GM23248 (cell line): ENCODE data around the gene LRP1-AS. TPM values are rescaled to one million over a fixed set of nuclear protein-coding genes. Genes with fewer than 3 reads are reported as not detected.

Experiments
- DNase-seq: peaks from one replicate; pipeline ENCODE4 v3.0.0-alpha.2; 2015
- H2AFZ ChIP-seq: fragments of 200-600 bp; sonication (generic); 2 replicates; pipeline ENCODE4 v1.6.1; 2016; ENCODE audit warnings: antibody characterized with exemption
- H3F3A ChIP-seq: fragments of 200-600 bp; sonication (generic); 2 replicates; pipeline ENCODE4 v1.6.1; 2016; ENCODE audit warnings: mild to moderate bottlenecking, antibody characterized with exemption, mixed run types; ENCODE audit not compliant: insufficient read depth
- H3K27ac ChIP-seq: fragments of 200-600 bp; sonication (generic); 2 replicates; pipeline ENCODE4 v1.5.1; 2016; ENCODE audit warnings: mild to moderate bottlenecking
- H3K27me3 ChIP-seq: fragments of 200-600 bp; sonication (generic); replicated peaks from 2 replicates; pipeline ENCODE4 v1.6.1; 2016; ENCODE audit warnings: mild to moderate bottlenecking; ENCODE audit not compliant: insufficient read depth
- H3K36me3 ChIP-seq: fragments of 200-600 bp; sonication (generic); 2 replicates; pipeline ENCODE4 v1.6.1; 2016; ENCODE audit warnings: low read depth, mild to moderate bottlenecking
- H3K4me1 ChIP-seq: fragments of 200-600 bp; sonication (generic); 2 replicates; pipeline ENCODE4 v1.6.1; 2016; ENCODE audit warnings: mild to moderate bottlenecking; ENCODE audit not compliant: insufficient read depth
- H3K4me2 ChIP-seq: fragments of 200-600 bp; sonication (generic); one replicate; pipeline ENCODE4 v1.6.1; 2016; ENCODE audit warnings: mild to moderate bottlenecking; ENCODE audit not compliant: unreplicated experiment
- H3K4me3 ChIP-seq: fragments of 200-600 bp; sonication (generic); 2 replicates; pipeline ENCODE4 v1.5.1; 2016; ENCODE audit warnings: mild to moderate bottlenecking
- H3K79me2 ChIP-seq: fragments of 200-600 bp; sonication (generic); 2 replicates; pipeline ENCODE4 v1.6.1; 2016; ENCODE audit warnings: mild to moderate bottlenecking; ENCODE audit not compliant: insufficient read depth
- H3K9ac ChIP-seq: fragments of 200-600 bp; sonication (generic); 2 replicates; pipeline ENCODE4 v1.6.1; 2016; ENCODE audit warnings: mild to moderate bottlenecking
- H3K9me2 ChIP-seq: fragments of 200-600 bp; sonication (generic); 2 replicates; pipeline ENCODE4 v1.6.1; 2016; ENCODE audit warnings: mixed run types, mild to moderate bottlenecking, moderate library complexity; ENCODE audit not compliant: insufficient read depth
- H3K9me3 ChIP-seq: fragments of 200-600 bp; sonication (generic); one replicate; pipeline ENCODE4 v1.6.1; 2017; ENCODE audit warnings: low read depth
- H4K20me1 ChIP-seq: fragments of 200-600 bp; sonication (generic); 2 replicates; pipeline ENCODE4 v1.6.0; 2016; ENCODE audit not compliant: insufficient read depth
- EZH2 ChIP-seq: fragments of 200-600 bp; sonication (generic); IDR thresholded peaks from 2 replicates; pipeline ENCODE4 v1.6.1; 2018; ENCODE audit warnings: antibody characterized with exemption, mild to moderate bottlenecking; ENCODE audit not compliant: insufficient read depth, poor library complexity, severe bottlenecking
- EZH2phosphoT487 ChIP-seq: fragments of 200-600 bp; sonication (generic); IDR thresholded peaks from 2 replicates; pipeline ENCODE4 v1.6.1; 2018; ENCODE audit warnings: antibody characterized with exemption, moderate library complexity, mild to moderate bottlenecking, low read depth; ENCODE audit not compliant: insufficient read depth
- WGBS, 2 experiments: methylation state at CpG; one replicate each; pipeline ENCODE4 v1.1.6; 2015 to 2017; ENCODE audit warnings: low lambda C conversion rate in 2 of 2, low coverage in 1 of 2; ENCODE audit errors: missing lambda C conversion rate in 2 of 2; 5-methylcytosine and 5-hydroxymethylcytosine counted together
- in situ Hi-C: fragments of 300-500 bp; cut with MboI; formaldehyde crosslinking; loops from 2 replicates; pipeline ENCODE4 v1.15.0; 2020
- polyA plus RNA-seq: library from polyadenylated mRNA; unstranded; fragments of >200 nt; fragmentation: Nextera tagmentation; extraction: Ambion mirVana; gene quantifications from 2 replicates; pipeline ENCODE4 v1.2.1, GENCODE V29; 2016
- total RNA-seq: library from RNA; depleted of rRNA; stranded (reverse); fragments of >200 nt; shearing (Covaris generic); gene quantifications from 2 replicates; pipeline ENCODE4 v1.2.3, GENCODE V29; 2014

Gene LRP1-AS
- total and polyA plus RNA-seq, 2 experiments from 2014 or later, result 0.60 TPM; not detected in 1

- H3K36me3 ChIP-seq, result peaks cover 69% of the 10 kb centered on the region
These were observed 43.4 kb upstream of the LRP1-AS start for GRCh38 chr12:57190821-57191220.

GRCh38 chr12:57190037-57190436, 42.6 kb upstream of the LRP1-AS start:
- in situ Hi-C loops, result no loop called here
- H3K4me3 ChIP-seq, result no peak overlapping the region
- peaks cover 25% of the 10 kb centered on the region for H3K79me2 ChIP-seq
- H3K27ac ChIP-seq, result no peak overlapping the region
- peaks cover 25% of the 10 kb centered on the region for H3F3A ChIP-seq
- no peak for TF ChIP-seq EZH2phosphoT487
- TF ChIP-seq EZH2, result no peak
- peaks cover 66% of the 10 kb centered on the region for H3K36me3 ChIP-seq
- H3K4me1 ChIP-seq, result no peaks in the 10 kb centered on the region
- H3K9me3 ChIP-seq, result no peaks in the 10 kb centered on the region
- H3K9ac ChIP-seq, result no peak overlapping the region
- no peaks in the 10 kb centered on the region for H4K20me1 ChIP-seq
- no peaks in the 10 kb centered on the region for H3K9me2 ChIP-seq
- no peaks in the 10 kb centered on the region for H3K27me3 ChIP-seq
- H2AFZ ChIP-seq, result no peak overlapping the region
- DNase-seq, result peak; percentile 55
- no peak overlapping the region for H3K4me2 ChIP-seq
- 90 to 91% methylated on average over 6 of the region's 6 CpGs for WGBS, 2 experiments

More at GRCh38 chr12:57190821-57191220, 43.4 kb upstream of the LRP1-AS start:
- no peak for DNase-seq
- Histone ChIP-seq H3K4me2 (no peak overlapping the region), H3K9ac (no peak overlapping the region), H3K27ac (no peak overlapping the region), H3K4me1 (no peaks in the 10 kb centered on the region), H3K27me3 (no peaks in the 10 kb centered on the region), H3K4me3 (no peak overlapping the region), H2AFZ (no peak overlapping the region), H4K20me1 (no peaks in the 10 kb centered on the region), H3K9me2 (no peaks in the 10 kb centered on the region), H3K79me2 (peaks cover 30% of the 10 kb centered on the region), H3F3A (peaks cover 25% of the 10 kb centered on the region), H3K9me3 (no peaks in the 10 kb centered on the region)
- TF ChIP-seq EZH2 (no peak), EZH2phosphoT487 (no peak)
- in situ Hi-C loops, result no loop called here
- 91 to 93% methylated on average over 23 of the region's 23 CpGs for WGBS, 2 experiments

DNA sequence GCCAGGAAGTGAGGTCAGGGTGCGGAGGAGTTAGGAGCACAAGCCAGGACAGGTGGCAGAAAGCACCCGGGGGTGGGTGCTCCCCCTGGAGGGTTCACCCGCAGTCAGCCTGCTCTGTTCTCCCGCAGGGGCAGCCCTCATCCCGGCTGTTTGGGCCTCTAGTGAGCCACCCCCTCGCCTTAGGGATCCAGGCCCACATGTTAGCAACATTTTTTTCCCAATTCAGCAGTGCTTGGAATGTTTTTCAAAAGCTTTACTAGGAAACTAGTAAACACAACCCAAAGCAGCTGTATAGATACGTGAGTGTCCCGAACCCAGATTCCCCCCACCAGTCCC, 40.6 kb upstream of the LRP1-AS start:
- TF ChIP-seq EZH2, result no peak

GRCh38 chr12:57187222-57188089, 40.0 kb upstream of the LRP1-AS start:
- Histone ChIP-seq H3K4me2 (no peak overlapping the region), H3K9me2 (no peaks in the 10 kb centered on the region), H3K27me3 (no peaks in the 10 kb centered on the region), H3K4me1 (no peaks in the 10 kb centered on the region), H3K9ac (no peak overlapping the region), H3K9me3 (no peaks in the 10 kb centered on the region), H3K27ac (no peak overlapping the region), H3F3A (peaks cover 31% of the 10 kb centered on the region), H2AFZ (no peak overlapping the region), H3K79me2 (peaks cover 38% of the 10 kb centered on the region), H3K36me3 (peaks cover 61% of the 10 kb centered on the region), H4K20me1 (no peaks in the 10 kb centered on the region), H3K4me3 (no peak overlapping the region)
- TF ChIP-seq EZH2, result no peak
- TF ChIP-seq EZH2phosphoT487, result no peak
- WGBS, 2 experiments, result 75 to 80% methylated on average over 17 to 21 of the region's 21 CpGs
- no peak for DNase-seq
- in situ Hi-C loops, result no loop called here

More for the DNA sequence above, 40.6 kb upstream of the LRP1-AS start:
- 77 to 79% methylated on average over 8 of the region's 8 CpGs for WGBS, 2 experiments
- H3K4me1 ChIP-seq, result no peaks in the 10 kb centered on the region
- H3K79me2 ChIP-seq, result peaks cover 32% of the 10 kb centered on the region
- no peak overlapping the region for H3K4me3 ChIP-seq
- peaks cover 25% of the 10 kb centered on the region for H3F3A ChIP-seq
- no peak overlapping the region for H3K9ac ChIP-seq
- no peaks in the 10 kb centered on the region for H3K9me3 ChIP-seq
- in situ Hi-C loops, result no loop called here
- DNase-seq, result no peak
- no peak overlapping the region for H3K27ac ChIP-seq
- H4K20me1 ChIP-seq, result no peaks in the 10 kb centered on the region
- no peak overlapping the region for H2AFZ ChIP-seq
- no peaks in the 10 kb centered on the region for H3K9me2 ChIP-seq
- peaks cover 63% of the 10 kb centered on the region for H3K36me3 ChIP-seq
- H3K4me2 ChIP-seq, result no peak overlapping the region
- no peaks in the 10 kb centered on the region for H3K27me3 ChIP-seq
